IMR-90 (cell line): Measurements from ENCODE around the gene PXYLP1.

Experiments used
- BHLHE40 ChIP-seq: fragments of 150-350 bp; IDR thresholded peaks from 2 replicates; pipeline ENCODE4 v1.6.1; 2016; ENCODE audit warnings: mild to moderate bottlenecking, low read depth, low read length
- CEBPB ChIP-seq: IDR thresholded peaks from 2 replicates; pipeline ENCODE4 v1.6.1; 2012; ENCODE audit warnings: low read depth, low read length, improper control_type of control experiment
- CHD1 ChIP-seq: IDR thresholded peaks from 2 replicates; pipeline ENCODE4 v1.6.1; 2012; ENCODE audit warnings: low read depth, low read length, improper control_type of control experiment
- CTCF ChIP-seq: conservative IDR thresholded peaks from 2 replicates; pipeline ENCODE4 v1.5.1; 2012; ENCODE audit warnings: mild to moderate bottlenecking, low read depth, low read length, improper control_type of control experiment
- MAFK ChIP-seq: IDR thresholded peaks from 2 replicates; pipeline ENCODE4 v1.6.1; 2012; ENCODE audit warnings: low read depth, low read length, improper control_type of control experiment
- MXI1 ChIP-seq: IDR thresholded peaks from 2 replicates; pipeline ENCODE4 v1.6.1; 2012; ENCODE audit warnings: low read depth, mild to moderate bottlenecking, low read length, moderate library complexity, borderline replicate concordance
- POLR2A ChIP-seq: IDR thresholded peaks from 2 replicates; pipeline ENCODE4 v1.6.1; 2012; ENCODE audit warnings: mild to moderate bottlenecking, low read depth, low read length
- RAD21 ChIP-seq: IDR thresholded peaks from 2 replicates; pipeline ENCODE4 v1.6.1; 2012; ENCODE audit warnings: low read length, improper control_type of control experiment
- SMC3 ChIP-seq: fragments of 150-350 bp; IDR thresholded peaks from 2 replicates; pipeline ENCODE4 v1.6.1; 2016; ENCODE audit warnings: low read depth, mild to moderate bottlenecking, antibody characterized with exemption, low read length, moderate library complexity
- USF2 ChIP-seq: fragments of 150-350 bp; IDR thresholded peaks from 2 replicates; pipeline ENCODE4 v1.6.1; 2017; ENCODE audit warnings: mild to moderate bottlenecking, antibody characterized with exemption, low read length, low read depth

GRCh38 chr3:141326123-141326522 is 94.5 kb downstream of the PXYLP1 start:
- TF ChIP-seq MXI1 (no peak), POLR2A (no peak), MAFK (no peak), CTCF (no peak), SMC3 (no peak), BHLHE40 (no peak), USF2 (no peak), CHD1 (no peak), CEBPB (no peak), RAD21 (no peak)
